GM10266 (cell line): ENCODE data around the gene STUM.
A peak's percentile ranks its signal among the peaks of the same experiment; 100 is the strongest.

ENCODE experiments used
- DNase-seq: peaks from one replicate; pipeline ENCODE4 v3.0.0; 2012; ENCODE audit errors: extremely low spot score
- CTCF ChIP-seq: IDR thresholded peaks from 2 replicates; pipeline ENCODE4 v1.5.1; 2012; ENCODE audit warnings: mild to moderate bottlenecking, low read depth; ENCODE audit not compliant: control insufficient read depth, insufficient read depth; ENCODE audit errors: missing control alignments

Gene STUM

GRCh38 chr1:226545836-226546596 lies 2.5 kb upstream of the STUM start:
- TF ChIP-seq CTCF, result no peak
- DNase-seq, result no peak

- DNase-seq, result no peak
- TF ChIP-seq CTCF, result no peak
Measured at GRCh38 chr1:226546926-226547325, 1.6 kb upstream of the STUM start.

- peak; percentile 93 for TF ChIP-seq CTCF
- DNase-seq, result peak; percentile 89
Measured at GRCh38 chr1:226547754-226548191, 791 bp upstream of the STUM start.

- TF ChIP-seq CTCF, result no peak
- DNase-seq, result peak; percentile 45
Measured at GRCh38 chr1:226549094-226549936, 751 bp downstream of the STUM start.

GRCh38 chr1:226549937-226550671 lies 1.5 kb downstream of the STUM start:
- peak; percentile 68 for DNase-seq

GRCh38 chr1:226550672-226551041 lies 2.1 kb downstream of the STUM start:
- no peak for TF ChIP-seq CTCF
- no peak for DNase-seq

More at GRCh38 chr1:226549937-226550671, 1.5 kb downstream of the STUM start:
- no peak for TF ChIP-seq CTCF
